ENCODE measurements around the gene C4orf50.
"Not testable (repeated sequence)": the region's sequence is repeated elsewhere in the genome, so short reads cannot be mapped to it uniquely, and the experiment has no call there.

Gene C4orf50

DNA sequence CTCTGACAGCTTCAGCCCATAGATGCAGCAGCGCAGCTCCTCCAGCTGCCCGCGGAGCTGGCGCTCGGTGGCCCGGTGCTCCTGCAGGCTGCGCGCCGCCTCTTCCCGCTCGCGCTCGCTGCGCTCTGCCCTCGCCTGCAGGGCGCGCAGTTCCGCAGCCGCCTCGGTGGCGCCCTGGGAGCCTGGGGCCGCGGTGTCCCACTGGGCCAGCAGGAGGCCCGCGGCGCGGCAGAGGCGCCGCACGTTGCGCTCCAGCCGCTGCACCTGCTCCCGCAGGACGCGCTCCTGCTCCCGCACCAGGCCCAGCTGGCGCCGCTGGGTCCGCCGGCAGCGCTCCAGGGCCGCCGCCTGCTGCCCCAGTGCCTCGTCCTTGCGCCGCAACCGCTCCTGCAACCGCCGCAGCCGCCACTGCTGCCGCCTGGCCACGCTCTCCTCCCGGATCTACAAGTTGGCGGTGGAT, 10.1 kb downstream of the C4orf50 start:
- Histone ChIP-seq H3K79me1 (ENCODE audit: low read length) (no peaks in the 10 kb centered on the region), H3K79me2 (ENCODE audit: control insufficient read depth, insufficient read depth, low read length) (no peaks in the 10 kb centered on the region), H2BK5ac (ENCODE audit: low read length) (no peak overlapping the region), H3K18ac (ENCODE audit: low read length) (no peak overlapping the region), H3K27me3 (ENCODE audit: insufficient read depth, low read length, poor library complexity) (no peaks in the 10 kb centered on the region), H3K4ac (ENCODE audit: low read depth, low read length) (no peak overlapping the region), H3K23ac (ENCODE audit: low read length) (no peak overlapping the region), H3K36me3 (ENCODE audit: control insufficient read depth, insufficient read depth, low read length) (no peaks in the 10 kb centered on the region), H2AK5ac (ENCODE audit: low read length) (no peak overlapping the region), H2BK15ac (replicated peaks; ENCODE audit: low read depth) (no peak overlapping the region), H3K4me2 (ENCODE audit: low read length) (no peak overlapping the region), H3K27ac (ENCODE audit: low read depth, low read length) (no peak overlapping the region), H2BK120ac (ENCODE audit: low read depth, low read length) (no peak overlapping the region), H4K8ac (ENCODE audit: low read depth, low read length) (no peak overlapping the region), H3K4me1 (ENCODE audit: control insufficient read depth, low read depth, low read length) (no peaks in the 10 kb centered on the region), H3K4me3 (ENCODE audit: low read length) (no peak overlapping the region), H3K9ac (ENCODE audit: low read length) (no peak overlapping the region), H3K56ac (ENCODE audit: low read length) (no peak overlapping the region), H4K5ac (ENCODE audit: low read length) (no peak overlapping the region)
- WGBS (ENCODE audit: extremely low coverage, insufficient coverage, low lambda C conversion rate), result no CpG with 5 or more reads among the region's 54 CpGs
- DNase-seq, result peak; percentile 49

DNA sequence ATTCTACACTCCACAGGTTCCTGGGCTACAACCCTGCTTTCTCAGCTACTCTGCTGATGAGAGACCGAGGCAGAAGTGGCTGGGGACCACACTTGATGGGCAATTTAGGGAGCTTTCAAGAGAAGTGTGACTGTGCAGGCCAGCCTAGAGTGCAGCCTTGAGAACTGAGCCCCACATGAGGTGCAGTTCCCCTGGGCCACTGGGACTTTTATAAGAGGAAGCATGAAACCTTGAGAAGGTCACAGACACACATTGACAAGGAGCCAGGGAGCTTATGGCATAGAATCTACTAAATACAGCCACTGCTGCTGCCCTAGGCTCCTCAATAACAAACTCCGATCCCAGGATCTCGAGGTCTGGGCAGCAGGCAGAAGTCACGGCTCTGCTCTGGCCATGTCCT, 13.1 kb downstream of the C4orf50 start:
- DNase-seq, result no peak
- no peaks in the 10 kb centered on the region for H3K79me2 ChIP-seq (ENCODE audit: control insufficient read depth, insufficient read depth, low read length)
- no peak overlapping the region for H2BK5ac ChIP-seq (ENCODE audit: low read length)
- no CpG with 5 or more reads among the region's 4 CpGs for WGBS (ENCODE audit: extremely low coverage, insufficient coverage, low lambda C conversion rate)
- no peak overlapping the region for H2AK5ac ChIP-seq (ENCODE audit: low read length)
- no peaks in the 10 kb centered on the region for H3K4me1 ChIP-seq (ENCODE audit: control insufficient read depth, low read depth, low read length)
- H3K9ac ChIP-seq (ENCODE audit: low read length), result no peak overlapping the region
- H2BK120ac ChIP-seq (ENCODE audit: low read depth, low read length), result no peak overlapping the region
- H3K23ac ChIP-seq (ENCODE audit: low read length), result no peak overlapping the region
- H3K27me3 ChIP-seq (ENCODE audit: insufficient read depth, low read length, poor library complexity), result no peaks in the 10 kb centered on the region
- no peak overlapping the region for H3K18ac ChIP-seq (ENCODE audit: low read length)
- H4K5ac ChIP-seq (ENCODE audit: low read length), result no peak overlapping the region
- H3K79me1 ChIP-seq (ENCODE audit: low read length), result no peaks in the 10 kb centered on the region
- no peak overlapping the region for H3K27ac ChIP-seq (ENCODE audit: low read depth, low read length)
- no peak overlapping the region for H3K4me2 ChIP-seq (ENCODE audit: low read length)
- no peak overlapping the region for H4K8ac ChIP-seq (ENCODE audit: low read depth, low read length)
- no peak overlapping the region for H3K4ac ChIP-seq (ENCODE audit: low read depth, low read length)
- H3K36me3 ChIP-seq (ENCODE audit: control insufficient read depth, insufficient read depth, low read length), result no peaks in the 10 kb centered on the region
- H3K56ac ChIP-seq (ENCODE audit: low read length), result no peak overlapping the region
- H2BK15ac ChIP-seq (replicated peaks; ENCODE audit: low read depth), result no peak overlapping the region
- H3K4me3 ChIP-seq (ENCODE audit: low read length), result no peak overlapping the region

DNA sequence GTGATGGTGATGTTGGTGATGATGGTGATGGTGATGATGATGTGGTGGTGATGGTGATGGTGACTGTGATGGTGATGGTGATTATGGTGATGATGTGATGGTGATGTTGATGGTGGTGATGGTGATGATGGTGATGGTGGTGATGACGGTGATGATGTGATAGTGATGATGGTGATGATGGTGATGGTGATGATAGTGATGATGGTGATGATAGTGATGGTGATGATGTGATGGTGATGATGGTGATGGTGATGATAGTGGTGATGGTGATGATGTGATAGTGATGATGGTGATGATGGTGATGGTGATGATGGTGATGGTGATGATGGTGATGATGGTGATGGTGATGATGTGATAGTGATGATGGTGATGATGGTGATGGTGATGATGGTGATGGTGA, 14.7 kb downstream of the C4orf50 start:
- not testable (repeated sequence) for H3K36me3 ChIP-seq (ENCODE audit: control insufficient read depth, insufficient read depth, low read length); H3K9ac ChIP-seq (ENCODE audit: low read length); H3K4me1 ChIP-seq (ENCODE audit: control insufficient read depth, low read depth, low read length); H3K79me1 ChIP-seq (ENCODE audit: low read length); H2AK5ac ChIP-seq (ENCODE audit: low read length); H3K4me3 ChIP-seq (ENCODE audit: low read length); H3K23ac ChIP-seq (ENCODE audit: low read length); H3K4me2 ChIP-seq (ENCODE audit: low read length); H3K27me3 ChIP-seq (ENCODE audit: insufficient read depth, low read length, poor library complexity); H4K5ac ChIP-seq (ENCODE audit: low read length); H2BK5ac ChIP-seq (ENCODE audit: low read length); H3K79me2 ChIP-seq (ENCODE audit: control insufficient read depth, insufficient read depth, low read length); H3K18ac ChIP-seq (ENCODE audit: low read length); H2BK15ac ChIP-seq (replicated peaks; ENCODE audit: low read depth); H3K56ac ChIP-seq (ENCODE audit: low read length); H4K8ac ChIP-seq (ENCODE audit: low read depth, low read length); H2BK120ac ChIP-seq (ENCODE audit: low read depth, low read length); H3K4ac ChIP-seq (ENCODE audit: low read depth, low read length); H3K27ac ChIP-seq (ENCODE audit: low read depth, low read length); DNase-seq
- 100% methylated on average over 1 of the region's 1 CpG for WGBS (ENCODE audit: extremely low coverage, insufficient coverage, low lambda C conversion rate)

DNA sequence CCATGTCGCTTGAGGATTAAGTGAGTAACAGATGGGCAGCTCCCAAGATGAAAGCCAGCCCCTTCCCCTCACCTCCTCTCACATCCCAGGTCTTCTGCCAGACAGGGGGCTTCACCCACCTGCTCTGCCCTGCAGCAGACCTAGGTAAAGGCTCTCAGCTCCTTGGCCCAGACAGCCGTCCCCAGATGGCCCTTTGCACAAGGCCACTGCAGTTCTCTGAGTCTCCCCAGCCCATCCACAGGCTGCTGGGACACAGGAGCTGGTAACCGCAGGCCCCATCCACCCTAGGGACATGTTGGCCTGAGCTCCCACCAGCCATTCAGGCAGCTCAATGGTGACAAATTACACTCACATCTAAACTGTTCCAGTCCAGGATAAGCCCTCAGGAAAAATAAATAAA, 15.3 kb downstream of the C4orf50 start:
- Histone ChIP-seq H2AK5ac (ENCODE audit: low read length) (no peak overlapping the region), H3K4ac (ENCODE audit: low read depth, low read length) (no peak overlapping the region), H4K5ac (ENCODE audit: low read length) (no peak overlapping the region), H2BK5ac (ENCODE audit: low read length) (no peak overlapping the region), H3K4me3 (ENCODE audit: low read length) (no peak overlapping the region), H3K9ac (ENCODE audit: low read length) (no peak overlapping the region), H2BK15ac (replicated peaks; ENCODE audit: low read depth) (no peak overlapping the region), H3K23ac (ENCODE audit: low read length) (no peak overlapping the region), H3K56ac (ENCODE audit: low read length) (no peak overlapping the region), H3K36me3 (ENCODE audit: control insufficient read depth, insufficient read depth, low read length) (no peaks in the 10 kb centered on the region), H3K18ac (ENCODE audit: low read length) (no peak overlapping the region), H3K4me1 (ENCODE audit: control insufficient read depth, low read depth, low read length) (no peaks in the 10 kb centered on the region), H3K79me2 (ENCODE audit: control insufficient read depth, insufficient read depth, low read length) (no peaks in the 10 kb centered on the region), H2BK120ac (ENCODE audit: low read depth, low read length) (no peak overlapping the region), H3K79me1 (ENCODE audit: low read length) (no peaks in the 10 kb centered on the region), H4K8ac (ENCODE audit: low read depth, low read length) (no peak overlapping the region), H3K27me3 (ENCODE audit: insufficient read depth, low read length, poor library complexity) (no peaks in the 10 kb centered on the region), H3K27ac (ENCODE audit: low read depth, low read length) (no peak overlapping the region), H3K4me2 (ENCODE audit: low read length) (no peak overlapping the region)
- no peak for DNase-seq
- no CpG with 5 or more reads among the region's 3 CpGs for WGBS (ENCODE audit: extremely low coverage, insufficient coverage, low lambda C conversion rate)

DNA sequence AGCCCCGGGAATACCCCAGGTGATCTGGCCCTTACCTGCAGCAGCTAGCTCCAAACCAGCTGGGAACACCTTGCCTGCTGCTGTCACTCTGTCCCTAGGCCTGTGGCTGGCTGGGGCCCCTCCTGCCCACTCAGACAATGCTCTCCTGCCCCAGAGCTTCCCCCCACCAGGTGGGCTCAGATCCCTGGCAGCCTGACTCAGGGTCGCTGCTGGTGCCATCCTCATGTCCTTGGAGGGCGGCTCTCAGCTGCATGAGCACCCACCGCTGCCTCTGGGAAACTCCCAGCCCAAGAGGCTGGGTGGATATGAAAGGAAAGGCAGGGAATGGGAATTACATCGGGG, 15.8 kb downstream of the C4orf50 start:
- Histone ChIP-seq H3K4me1 (ENCODE audit: control insufficient read depth, low read depth, low read length) (no peaks in the 10 kb centered on the region), H3K27ac (ENCODE audit: low read depth, low read length) (no peak overlapping the region), H3K79me2 (ENCODE audit: control insufficient read depth, insufficient read depth, low read length) (no peaks in the 10 kb centered on the region), H2BK15ac (replicated peaks; ENCODE audit: low read depth) (no peak overlapping the region), H3K4me3 (ENCODE audit: low read length) (no peak overlapping the region), H3K18ac (ENCODE audit: low read length) (no peak overlapping the region), H3K27me3 (ENCODE audit: insufficient read depth, low read length, poor library complexity) (no peaks in the 10 kb centered on the region), H3K4me2 (ENCODE audit: low read length) (no peak overlapping the region), H3K23ac (ENCODE audit: low read length) (no peak overlapping the region), H3K79me1 (ENCODE audit: low read length) (no peaks in the 10 kb centered on the region), H2BK5ac (ENCODE audit: low read length) (no peak overlapping the region), H3K56ac (ENCODE audit: low read length) (no peak overlapping the region), H3K36me3 (ENCODE audit: control insufficient read depth, insufficient read depth, low read length) (no peaks in the 10 kb centered on the region), H2AK5ac (ENCODE audit: low read length) (no peak overlapping the region), H3K4ac (ENCODE audit: low read depth, low read length) (no peak overlapping the region), H4K8ac (ENCODE audit: low read depth, low read length) (no peak overlapping the region), H2BK120ac (ENCODE audit: low read depth, low read length) (no peak overlapping the region), H4K5ac (ENCODE audit: low read length) (no peak overlapping the region), H3K9ac (ENCODE audit: low read length) (no peak overlapping the region)
- no CpG with 5 or more reads among the region's 5 CpGs for WGBS (ENCODE audit: extremely low coverage, insufficient coverage, low lambda C conversion rate)
- no peak for DNase-seq

DNA sequence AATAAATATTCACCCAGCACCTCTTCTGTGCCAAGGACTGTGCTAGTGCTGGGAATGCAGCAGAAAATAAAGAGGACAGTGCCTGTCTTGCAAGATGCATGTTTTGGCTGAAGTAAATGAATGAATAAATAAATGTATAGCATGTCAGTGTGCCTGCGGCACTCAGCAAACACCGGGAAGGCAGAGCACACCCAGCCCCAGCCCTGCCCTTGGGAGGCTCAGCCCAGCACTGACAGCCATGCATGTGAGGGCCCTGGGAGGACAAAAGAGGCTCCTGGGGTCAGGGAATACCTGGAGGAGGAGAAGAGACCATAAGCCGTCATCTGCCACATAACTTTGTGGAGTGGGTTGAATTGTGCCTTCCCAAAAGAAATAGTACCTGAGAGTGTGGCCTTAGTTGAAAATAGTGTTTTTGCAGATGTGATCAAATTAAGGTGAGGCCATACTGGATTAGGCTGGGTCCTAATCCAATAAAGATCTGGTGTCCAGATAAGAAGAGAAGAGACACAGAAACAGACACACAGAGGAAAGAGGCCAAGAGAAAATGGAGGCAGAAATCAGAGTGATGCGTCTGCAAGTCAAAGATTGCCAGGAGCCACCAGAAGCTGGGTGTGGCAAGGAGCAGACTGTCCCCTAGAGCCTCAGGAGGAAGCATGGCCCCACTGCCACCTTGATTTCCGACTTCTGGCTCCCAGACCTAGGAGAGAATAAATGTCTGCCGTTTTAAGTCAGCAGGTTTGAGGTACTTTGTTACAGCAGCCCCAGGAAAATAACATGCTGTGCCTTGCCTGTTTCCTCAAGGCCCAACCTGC, 16.3 kb downstream of the C4orf50 start:
- Histone ChIP-seq H3K4ac (ENCODE audit: low read depth, low read length) (no peak overlapping the region), H3K27me3 (ENCODE audit: insufficient read depth, low read length, poor library complexity) (no peaks in the 10 kb centered on the region), H3K9ac (ENCODE audit: low read length) (no peak overlapping the region), H3K79me1 (ENCODE audit: low read length) (no peaks in the 10 kb centered on the region), H2BK120ac (ENCODE audit: low read depth, low read length) (no peak overlapping the region), H4K5ac (ENCODE audit: low read length) (no peak overlapping the region), H3K79me2 (ENCODE audit: control insufficient read depth, insufficient read depth, low read length) (no peaks in the 10 kb centered on the region), H3K4me2 (ENCODE audit: low read length) (no peak overlapping the region), H3K4me3 (ENCODE audit: low read length) (no peak overlapping the region), H2BK15ac (replicated peaks; ENCODE audit: low read depth) (no peak overlapping the region), H2BK5ac (ENCODE audit: low read length) (no peak overlapping the region), H4K8ac (ENCODE audit: low read depth, low read length) (no peak overlapping the region), H3K56ac (ENCODE audit: low read length) (no peak overlapping the region), H3K27ac (ENCODE audit: low read depth, low read length) (no peak overlapping the region), H3K23ac (ENCODE audit: low read length) (no peak overlapping the region), H3K18ac (ENCODE audit: low read length) (no peak overlapping the region), H2AK5ac (ENCODE audit: low read length) (no peak overlapping the region), H3K4me1 (ENCODE audit: control insufficient read depth, low read depth, low read length) (no peaks in the 10 kb centered on the region), H3K36me3 (ENCODE audit: control insufficient read depth, insufficient read depth, low read length) (no peaks in the 10 kb centered on the region)
- WGBS (ENCODE audit: extremely low coverage, insufficient coverage, low lambda C conversion rate), result no CpG with 5 or more reads among the region's 6 CpGs
- DNase-seq, result no peak

Measured in mesendoderm (in vitro differentiated cells).